ENCODE results near the gene TJP2.

Gene TJP2

DNA sequence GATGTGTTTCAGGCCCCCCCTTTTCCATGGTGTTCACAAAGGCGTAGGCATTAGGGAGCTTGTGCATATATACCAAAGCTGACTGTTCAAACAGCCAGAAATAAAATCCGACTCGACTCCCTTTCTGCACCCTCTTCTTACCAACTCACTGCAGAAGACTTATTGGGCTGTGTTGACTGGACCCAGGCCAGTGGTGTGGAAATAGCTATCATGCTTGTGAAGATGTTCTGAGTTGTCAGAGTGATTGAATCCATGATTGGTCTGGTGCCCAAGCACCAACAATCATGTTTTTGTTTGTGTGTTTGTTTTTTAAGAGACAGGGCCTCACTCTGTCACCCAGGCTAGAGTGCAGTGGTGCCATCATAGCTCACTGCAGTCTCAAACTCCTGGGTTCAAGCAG is 21.6 kb downstream of the TJP2 start:
- Histone ChIP-seq H3K79me2 (ENCODE audit: low read length) (peaks cover 97% of the 10 kb centered on the region), H4K20me1 (ENCODE audit: insufficient read depth, low read length) (peaks cover 95% of the 10 kb centered on the region), H3K9me3 (ENCODE audit: insufficient read depth, low read length) (no peaks in the 10 kb centered on the region), H2AFZ (ENCODE audit: low read depth, low read length) (no peak overlapping the region), H3K27me3 (ENCODE audit: low read depth, low read length) (no peaks in the 10 kb centered on the region), H3K4me2 (ENCODE audit: low read length) (no peak overlapping the region), H3K9ac (ENCODE audit: low read length) (no peak overlapping the region), H3K27ac (ENCODE audit: low read length) (no peak overlapping the region), H3K4me3 (ENCODE audit: low read length) (no peak overlapping the region), H3K4me1 (ENCODE audit: low read length) (peaks cover 29% of the 10 kb centered on the region), H3K36me3 (replicated peaks; ENCODE audit: low read depth, low read length) (peaks cover 4% of the 10 kb centered on the region)
- TF ChIP-seq, protein P1, sequence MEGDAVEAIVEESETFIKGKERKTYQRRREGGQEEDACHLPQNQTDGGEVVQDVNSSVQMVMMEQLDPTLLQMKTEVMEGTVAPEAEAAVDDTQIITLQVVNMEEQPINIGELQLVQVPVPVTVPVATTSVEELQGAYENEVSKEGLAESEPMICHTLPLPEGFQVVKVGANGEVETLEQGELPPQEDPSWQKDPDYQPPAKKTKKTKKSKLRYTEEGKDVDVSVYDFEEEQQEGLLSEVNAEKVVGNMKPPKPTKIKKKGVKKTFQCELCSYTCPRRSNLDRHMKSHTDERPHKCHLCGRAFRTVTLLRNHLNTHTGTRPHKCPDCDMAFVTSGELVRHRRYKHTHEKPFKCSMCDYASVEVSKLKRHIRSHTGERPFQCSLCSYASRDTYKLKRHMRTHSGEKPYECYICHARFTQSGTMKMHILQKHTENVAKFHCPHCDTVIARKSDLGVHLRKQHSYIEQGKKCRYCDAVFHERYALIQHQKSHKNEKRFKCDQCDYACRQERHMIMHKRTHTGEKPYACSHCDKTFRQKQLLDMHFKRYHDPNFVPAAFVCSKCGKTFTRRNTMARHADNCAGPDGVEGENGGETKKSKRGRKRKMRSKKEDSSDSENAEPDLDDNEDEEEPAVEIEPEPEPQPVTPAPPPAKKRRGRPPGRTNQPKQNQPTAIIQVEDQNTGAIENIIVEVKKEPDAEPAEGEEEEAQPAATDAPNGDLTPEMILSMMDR (IDR thresholded peaks at IDR 0.05; ENCODE audit: low read depth, low read length), result no peak
- TF ChIP-seq EZH2phosphoT487 (IDR thresholded peaks at IDR 0.05; ENCODE audit: low read depth), result no peak

DNA sequence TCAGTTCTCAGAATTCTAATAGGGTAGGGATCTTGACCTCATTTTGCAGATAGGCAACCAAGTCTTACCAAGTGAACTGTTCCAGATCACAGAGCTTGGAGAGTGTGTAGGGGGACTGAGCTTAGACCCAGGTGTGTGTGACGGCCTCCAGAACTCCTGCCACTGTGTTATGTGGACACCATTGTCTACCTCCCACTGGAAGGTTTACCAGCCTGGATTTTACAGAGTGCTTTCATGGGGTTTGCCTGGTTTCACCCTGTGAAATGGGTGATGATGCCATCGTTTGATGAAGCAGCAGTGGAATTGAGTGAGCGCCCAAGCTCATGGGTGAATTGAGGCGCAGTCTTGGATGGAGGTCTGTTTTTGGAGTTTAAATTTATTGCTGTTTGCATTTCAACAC is 23.6 kb downstream of the TJP2 start:
- Histone ChIP-seq H3K9me3 (ENCODE audit: insufficient read depth, low read length) (no peaks in the 10 kb centered on the region), H3K4me2 (ENCODE audit: low read length) (no peak overlapping the region), H2AFZ (ENCODE audit: low read depth, low read length) (no peak overlapping the region), H3K9ac (ENCODE audit: low read length) (no peak overlapping the region), H3K4me1 (ENCODE audit: low read length) (peaks cover 22% of the 10 kb centered on the region), H3K27ac (ENCODE audit: low read length) (no peak overlapping the region), H3K79me2 (ENCODE audit: low read length) (peaks cover 98% of the 10 kb centered on the region), H3K27me3 (ENCODE audit: low read depth, low read length) (no peaks in the 10 kb centered on the region), H3K36me3 (replicated peaks; ENCODE audit: low read depth, low read length) (peaks cover 7% of the 10 kb centered on the region), H3K4me3 (ENCODE audit: low read length) (no peak overlapping the region), H4K20me1 (ENCODE audit: insufficient read depth, low read length) (peaks cover 97% of the 10 kb centered on the region)
- no peak for TF ChIP-seq EZH2phosphoT487 (IDR thresholded peaks at IDR 0.05; ENCODE audit: low read depth)
- TF ChIP-seq, protein P1 (IDR thresholded peaks at IDR 0.05; ENCODE audit: low read depth, low read length), result no peak

DNA sequence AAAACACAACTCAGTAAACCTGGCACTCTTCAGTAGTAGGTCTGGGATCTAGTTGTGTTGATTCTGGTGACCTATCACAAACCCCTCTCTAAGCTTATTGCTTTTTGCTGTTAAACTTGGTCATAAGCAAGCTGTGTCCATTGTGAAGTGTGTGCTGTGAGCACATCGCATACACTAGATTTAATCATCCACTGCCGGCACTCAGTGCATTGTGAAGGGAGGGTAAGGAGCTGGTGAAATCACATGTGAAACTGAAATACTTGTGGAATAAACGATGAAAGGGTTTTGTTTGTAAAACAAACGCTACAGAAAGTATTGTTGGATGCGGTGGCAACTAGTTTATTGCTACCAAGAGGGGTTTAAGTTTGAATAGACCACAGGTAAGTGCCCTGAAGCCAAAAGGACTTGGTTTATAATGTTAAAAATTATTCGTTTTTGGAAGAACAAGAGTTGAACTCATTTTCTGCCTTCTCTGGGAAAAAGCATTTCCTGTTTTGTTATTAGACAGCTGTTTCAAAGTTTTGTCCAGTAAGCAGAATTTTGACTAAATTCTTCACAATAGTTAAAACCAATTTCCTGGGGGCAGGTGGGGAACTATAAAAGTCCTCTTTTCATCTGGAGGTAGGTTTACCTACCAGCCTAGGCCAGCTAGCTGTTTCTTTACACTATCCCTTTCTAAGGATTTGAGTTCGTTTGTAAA is 24.6 kb downstream of the TJP2 start:
- Histone ChIP-seq H2AFZ (ENCODE audit: low read depth, low read length) (no peak overlapping the region), H3K9me3 (ENCODE audit: insufficient read depth, low read length) (no peaks in the 10 kb centered on the region), H3K4me2 (ENCODE audit: low read length) (no peak overlapping the region), H3K9ac (ENCODE audit: low read length) (no peak overlapping the region), H3K27me3 (ENCODE audit: low read depth, low read length) (no peaks in the 10 kb centered on the region), H3K79me2 (ENCODE audit: low read length) (peaks cover 94% of the 10 kb centered on the region), H3K27ac (ENCODE audit: low read length) (no peak overlapping the region), H3K4me3 (ENCODE audit: low read length) (no peak overlapping the region), H3K4me1 (ENCODE audit: low read length) (peaks cover 15% of the 10 kb centered on the region), H4K20me1 (ENCODE audit: insufficient read depth, low read length) (peaks cover 92% of the 10 kb centered on the region), H3K36me3 (replicated peaks; ENCODE audit: low read depth, low read length) (peaks cover 7% of the 10 kb centered on the region)
- TF ChIP-seq, protein P1 (IDR thresholded peaks at IDR 0.05; ENCODE audit: low read depth, low read length), result no peak
- no peak for TF ChIP-seq EZH2phosphoT487 (IDR thresholded peaks at IDR 0.05; ENCODE audit: low read depth)

DNA sequence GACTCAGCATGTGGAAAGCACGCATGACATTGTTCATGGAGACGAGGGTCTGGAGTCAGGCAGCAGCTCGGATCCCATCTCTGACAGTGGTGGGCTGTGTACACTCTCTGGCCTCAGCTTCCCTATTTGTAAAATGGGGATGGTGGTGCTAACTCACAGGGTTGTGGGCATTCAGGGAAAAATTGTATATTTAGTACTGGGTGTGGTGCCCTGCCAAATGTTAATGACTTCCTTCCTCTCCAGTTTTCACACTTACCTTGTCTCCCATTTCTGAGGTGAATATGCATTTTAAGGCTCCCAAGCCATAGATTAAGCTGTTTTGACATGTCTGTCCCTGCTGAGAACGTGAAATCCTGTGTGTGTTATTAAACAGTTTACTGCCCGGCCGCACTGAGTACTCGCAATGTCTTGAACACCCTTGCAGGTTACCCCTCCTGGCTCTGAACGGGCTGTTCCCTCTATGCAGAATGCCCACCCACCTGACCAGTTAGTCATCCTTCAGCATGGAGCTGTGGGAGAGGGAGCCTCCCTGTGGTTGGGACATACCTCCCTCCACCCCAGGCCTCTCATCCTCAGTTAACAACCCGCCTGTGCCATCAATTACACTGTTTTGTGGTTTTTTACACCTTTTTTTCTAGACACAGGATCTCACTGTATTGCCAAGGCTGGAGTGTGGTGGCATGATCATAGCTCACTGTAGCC is 25.8 kb downstream of the TJP2 start:
- Histone ChIP-seq H3K4me1 (ENCODE audit: low read length) (peaks cover 9% of the 10 kb centered on the region), H4K20me1 (ENCODE audit: insufficient read depth, low read length) (peaks cover 92% of the 10 kb centered on the region), H3K4me3 (ENCODE audit: low read length) (no peak overlapping the region), H2AFZ (ENCODE audit: low read depth, low read length) (no peak overlapping the region), H3K27me3 (ENCODE audit: low read depth, low read length) (no peaks in the 10 kb centered on the region), H3K9ac (ENCODE audit: low read length) (no peak overlapping the region), H3K27ac (ENCODE audit: low read length) (no peak overlapping the region), H3K4me2 (ENCODE audit: low read length) (no peak overlapping the region), H3K36me3 (replicated peaks; ENCODE audit: low read depth, low read length) (peaks cover 7% of the 10 kb centered on the region), H3K79me2 (ENCODE audit: low read length) (peaks cover 94% of the 10 kb centered on the region), H3K9me3 (ENCODE audit: insufficient read depth, low read length) (no peaks in the 10 kb centered on the region)
- no peak for TF ChIP-seq EZH2phosphoT487 (IDR thresholded peaks at IDR 0.05; ENCODE audit: low read depth)
- TF ChIP-seq, protein P1 (IDR thresholded peaks at IDR 0.05; ENCODE audit: low read depth, low read length), result no peak
